Stimulated activated CD4-positive, alpha-beta T cell treated with anti-CD3 and anti-CD28 coated beads, Interleukin-4, amount 100 ng/mL, for 1 hour (primary cell): ENCODE measurements around the gene FBXL3.
A peak's percentile ranks its signal among the peaks of the same experiment; 100 is the strongest.
"Not testable (repeated sequence)": the region's sequence is repeated elsewhere in the genome, so short reads cannot be mapped to it uniquely, and the experiment has no call there.

Experiments used
- DNase-seq: peaks from one replicate; pipeline ENCODE4 v3.0.0-alpha.2; 2020

Gene FBXL3

GRCh38 chr13:76980075-76980718 lies 46.8 kb downstream of the FBXL3 start:
- peak; percentile 90 for DNase-seq

GRCh38 chr13:76976929-76977328 lies 50.0 kb downstream of the FBXL3 start:
- DNase-seq = no peak

GRCh38 chr13:76976490-76976889 lies 50.5 kb downstream of the FBXL3 start:
- no peak for DNase-seq

GRCh38 chr13:76975863-76976262 lies 51.1 kb downstream of the FBXL3 start:
- no peak for DNase-seq

- no peak for DNase-seq
Observed at GRCh38 chr13:76974618-76974975, 52.4 kb downstream of the FBXL3 start.

GRCh38 chr13:76973920-76974617 lies 52.9 kb downstream of the FBXL3 start:
- DNase-seq = no peak

- no peak for DNase-seq
Observed at GRCh38 chr13:76971851-76972829, 54.8 kb downstream of the FBXL3 start.

GRCh38 chr13:76971215-76971614 lies 55.7 kb downstream of the FBXL3 start:
- DNase-seq = no peak

- DNase-seq = no peak
Observed at GRCh38 chr13:76969488-76970365, 57.2 kb downstream of the FBXL3 start.

- DNase-seq = no peak
Observed at GRCh38 chr13:76968041-76968440, 58.9 kb downstream of the FBXL3 start.

- no peak for DNase-seq
Observed at GRCh38 chr13:76967031-76967430, 59.9 kb downstream of the FBXL3 start.

GRCh38 chr13:76965759-76966421 lies 61.1 kb downstream of the FBXL3 start:
- DNase-seq = no peak

- DNase-seq = not testable (repeated sequence)
Observed at GRCh38 chr13:76959734-76960133, 67.2 kb downstream of the FBXL3 start.

- DNase-seq = no peak
Observed at GRCh38 chr13:76958841-76959432, 68.0 kb downstream of the FBXL3 start.

GRCh38 chr13:76955661-76956060 lies 71.3 kb downstream of the FBXL3 start:
- DNase-seq = no peak
